C4-2B (cell line): Measurements from ENCODE around the gene MYLK.

Source experiments
- CTCF ChIP-seq: fragments of 450-650 bp; conservative IDR thresholded peaks from 2 replicates; pipeline ENCODE4 v1.5.1; 2017; ENCODE audit warnings: mild to moderate bottlenecking
- ZFX ChIP-seq: fragments of 450-650 bp; IDR thresholded peaks from 2 replicates; pipeline ENCODE4 v1.6.1; 2017

GRCh38 chr3:123821920-123822319 lies 62.2 kb downstream of the MYLK start:
- TF ChIP-seq CTCF: no peak
- TF ChIP-seq ZFX: no peak
